Stimulated activated CD4-positive, alpha-beta T cell treated with anti-CD3 and anti-CD28 coated beads, Interleukin-2, amount 100 ng/mL, for 4 hours (primary cell): Measurements from ENCODE around the gene SPATA21.

Experiments used
- DNase-seq: peaks from one replicate; pipeline ENCODE4 v3.0.0-alpha.2; 2020; ENCODE audit warnings: low read depth

Gene SPATA21

DNA sequence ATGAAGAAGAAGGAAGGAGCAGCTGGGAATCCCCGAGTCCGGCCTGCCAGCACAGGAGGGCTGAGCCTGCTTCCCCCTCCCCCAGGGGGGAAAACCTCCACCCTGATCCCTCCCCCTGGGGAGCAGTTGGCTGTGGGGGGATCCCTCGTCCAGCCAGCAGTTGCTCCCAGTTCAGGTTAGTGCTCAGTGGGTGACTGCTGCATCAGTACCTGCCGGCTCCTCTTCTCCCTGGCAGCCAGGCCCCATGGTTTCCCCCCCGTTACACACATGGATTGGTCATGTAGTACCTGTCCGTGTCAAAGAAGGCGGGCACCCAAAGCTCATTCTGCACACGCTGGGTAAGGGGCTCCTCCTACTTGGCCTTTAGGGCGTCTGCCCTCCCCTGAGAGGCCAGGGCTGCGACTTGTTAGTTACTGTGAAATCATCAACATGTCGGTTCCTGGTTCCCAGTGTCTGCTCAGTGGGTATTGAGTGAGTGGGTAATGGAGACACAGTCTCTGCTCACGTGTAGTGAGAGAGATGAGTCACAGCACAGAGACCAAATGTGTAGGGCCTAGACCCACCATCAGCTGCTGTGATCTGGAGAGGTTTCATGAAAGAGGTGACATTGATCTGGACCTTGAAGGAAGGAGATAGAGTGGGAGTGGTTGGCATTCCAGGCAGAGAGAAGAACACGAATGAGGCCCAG lies 14.8 kb upstream of the SPATA21 start:
- no peak for DNase-seq

- no peak for DNase-seq
Observed at GRCh38 chr1:16450863-16451481, 13.7 kb upstream of the SPATA21 start.

DNA sequence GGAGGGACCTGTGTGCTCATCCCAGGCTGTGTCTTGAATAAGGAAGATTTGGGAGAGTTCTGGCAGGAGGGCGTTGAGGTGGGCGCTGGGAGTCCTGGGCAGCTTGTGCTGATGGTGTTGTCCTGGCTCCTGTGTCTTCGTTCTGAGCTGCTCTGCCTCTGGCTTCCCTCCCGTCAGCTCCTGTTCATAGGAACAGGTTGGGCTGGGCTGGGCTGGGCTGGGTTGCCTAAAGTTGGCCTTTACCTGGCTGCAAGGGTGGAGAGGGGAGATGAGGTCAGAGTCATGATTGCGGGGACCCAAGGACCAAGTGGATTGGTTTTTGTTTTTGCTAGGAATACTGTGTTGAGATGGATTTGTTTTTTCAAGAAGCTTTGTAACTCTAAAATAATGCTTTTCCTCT lies 12.4 kb upstream of the SPATA21 start:
- DNase-seq = no peak

- DNase-seq = no peak
Observed at GRCh38 chr1:16449065-16449464, 11.8 kb upstream of the SPATA21 start.

DNA sequence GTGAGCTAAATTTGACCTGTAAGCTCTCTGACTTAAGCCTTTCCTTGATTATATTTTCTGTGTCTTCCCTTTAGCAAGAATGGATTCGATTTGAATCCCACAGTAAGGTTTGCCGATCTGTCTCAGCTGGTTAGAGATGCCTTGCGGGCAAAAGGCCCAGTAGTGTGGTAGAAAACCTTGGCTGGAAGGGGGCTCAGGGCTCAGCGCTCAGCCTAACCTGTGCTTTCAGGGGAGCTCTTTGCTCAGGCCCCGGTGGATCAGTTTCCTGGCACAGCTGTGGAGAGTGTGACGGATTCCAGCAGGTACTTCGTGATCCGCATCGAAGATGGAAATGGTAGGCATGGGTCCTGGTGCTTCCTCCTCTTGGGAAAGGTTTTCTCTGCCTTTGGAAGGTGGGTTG lies 10.4 kb upstream of the SPATA21 start:
- no peak for DNase-seq

GRCh38 chr1:16446116-16446515 lies 8.9 kb upstream of the SPATA21 start:
- DNase-seq = no peak

- no peak for DNase-seq
Observed at GRCh38 chr1:16445052-16445451, 7.8 kb upstream of the SPATA21 start.

DNA sequence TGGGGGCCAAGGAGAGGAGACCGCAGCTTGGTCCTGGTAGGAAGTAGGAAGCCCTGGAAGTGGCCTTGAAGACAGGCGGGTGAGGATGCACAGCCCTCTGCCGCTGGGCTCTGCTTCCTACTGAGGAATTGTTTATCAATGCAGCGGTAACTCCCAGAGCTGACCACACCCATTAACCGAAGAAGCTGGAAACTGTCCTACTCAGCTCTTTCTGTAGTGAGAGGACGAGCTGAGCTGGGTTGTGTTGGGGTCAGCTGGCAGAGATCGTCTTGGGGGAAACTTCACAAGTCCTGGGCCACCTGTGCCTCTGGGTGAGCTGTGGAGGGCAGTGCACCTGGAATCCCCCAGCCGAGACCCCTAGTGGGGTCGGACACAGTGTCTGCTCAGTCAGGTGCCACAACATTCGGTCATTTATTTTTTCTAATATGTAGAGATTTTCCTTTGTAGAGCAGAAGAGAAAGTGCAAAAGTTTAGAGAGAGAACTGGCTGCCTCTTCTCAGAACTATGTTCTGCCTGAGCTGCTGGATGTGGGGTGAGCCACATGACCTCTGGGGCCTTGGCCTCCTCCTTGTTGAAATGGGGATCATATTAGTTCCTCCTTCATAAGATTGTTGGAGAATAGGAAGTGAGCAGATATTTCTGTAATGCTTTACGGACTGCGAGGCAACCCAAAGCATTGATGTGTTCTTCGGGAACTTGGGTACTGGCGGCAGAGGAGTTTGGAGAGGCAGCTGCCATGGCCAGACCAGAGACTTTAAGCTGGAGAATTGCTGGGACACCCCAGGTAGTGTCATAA lies 6.9 kb upstream of the SPATA21 start:
- DNase-seq = no peak

DNA sequence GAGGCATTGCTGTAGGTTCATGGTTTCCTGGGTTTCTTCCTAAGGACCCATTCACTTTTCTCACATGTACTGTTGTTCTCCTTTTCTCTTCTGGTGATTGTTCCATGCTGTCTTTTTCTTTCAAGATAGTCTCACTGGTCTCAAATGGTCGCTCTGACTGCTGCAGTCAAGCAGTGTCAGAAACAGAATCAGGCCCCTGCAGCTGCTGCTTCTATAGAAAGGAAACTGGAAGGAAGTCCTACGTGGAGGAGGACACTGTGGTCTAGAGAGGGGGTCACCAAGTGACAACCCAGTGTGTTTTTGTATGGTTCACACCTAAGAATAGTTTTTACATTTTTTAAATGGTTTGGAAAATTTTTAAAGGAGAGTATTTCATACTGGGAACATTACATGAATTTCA lies 5.7 kb upstream of the SPATA21 start:
- DNase-seq = no peak

- DNase-seq = no peak
Observed at GRCh38 chr1:16442265-16442664, 5.0 kb upstream of the SPATA21 start.

DNA sequence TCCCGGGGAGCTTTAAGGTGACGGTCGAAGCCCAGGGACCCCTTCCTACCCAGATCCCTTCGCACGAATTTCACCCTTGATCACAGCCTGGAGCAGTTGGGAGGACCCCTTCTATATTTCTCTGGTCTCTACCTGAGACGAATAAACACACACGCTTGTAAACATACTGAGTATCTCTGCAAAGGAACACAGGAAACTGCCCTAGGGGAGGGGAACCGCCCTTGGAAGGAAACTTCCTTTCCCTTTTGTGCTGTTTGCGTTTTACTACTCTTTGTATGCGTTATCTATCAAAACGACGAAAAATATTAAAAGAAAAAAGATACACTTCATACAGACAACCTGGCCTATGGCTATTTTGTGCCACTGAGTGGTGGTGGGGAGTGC lies 4.0 kb upstream of the SPATA21 start:
- DNase-seq = no peak

- DNase-seq = peak; percentile 88
Observed at GRCh38 chr1:16440470-16441281, 3.5 kb upstream of the SPATA21 start, which contains the start of gene NECAP2. TSS of gene NECAP2 (plus strand) at chr1:16440724. CDS start at chr1:16440762, 38 bp downstream.

- no peak for DNase-seq
Observed at GRCh38 chr1:16440131-16440469, 2.9 kb upstream of the SPATA21 start.

- DNase-seq = no peak
Observed at GRCh38 chr1:16438924-16439323, 1.7 kb upstream of the SPATA21 start.

DNA sequence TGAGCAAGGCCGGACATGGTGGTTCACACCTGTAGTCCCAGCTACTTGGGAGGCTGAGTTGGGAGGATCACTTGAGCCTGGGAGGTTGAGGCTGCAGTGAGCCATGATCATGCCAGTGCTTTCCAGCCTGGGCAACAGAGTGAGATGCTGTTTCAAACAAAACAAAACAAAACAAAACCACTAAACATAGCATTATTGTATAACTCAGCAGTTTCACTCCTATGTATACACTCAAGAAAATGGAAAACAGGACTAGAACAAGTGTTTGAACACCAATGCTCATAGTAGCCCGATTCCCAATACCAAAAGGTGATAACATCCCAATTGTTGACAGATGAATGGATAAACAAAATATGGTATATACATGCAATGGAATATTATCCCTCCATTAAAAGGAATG lies 1.3 kb upstream of the SPATA21 start:
- DNase-seq = no peak

DNA sequence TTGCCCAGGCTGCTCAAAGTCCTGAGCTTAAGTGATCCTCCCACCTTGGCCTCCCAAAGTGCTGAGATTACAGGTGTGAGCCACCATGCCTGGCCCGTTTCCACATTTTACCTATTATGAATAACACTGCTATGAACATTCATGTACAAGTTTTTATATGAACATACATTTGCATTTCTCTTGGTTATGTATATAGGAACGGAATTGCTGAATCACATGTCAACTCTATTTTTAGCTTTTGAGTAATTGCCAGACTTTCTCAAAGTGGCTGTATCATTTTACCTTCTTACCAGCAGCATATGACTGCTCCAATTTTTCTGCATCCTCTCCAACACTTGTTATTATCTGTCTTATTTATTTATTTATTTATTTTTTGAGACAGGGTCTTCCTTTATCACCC lies 2.7 kb downstream of the SPATA21 start:
- no peak for DNase-seq

GRCh38 chr1:16434007-16434406 lies 3.2 kb downstream of the SPATA21 start:
- no peak for DNase-seq

- DNase-seq = no peak
Observed at GRCh38 chr1:16433030-16433429, 4.2 kb downstream of the SPATA21 start.

DNA sequence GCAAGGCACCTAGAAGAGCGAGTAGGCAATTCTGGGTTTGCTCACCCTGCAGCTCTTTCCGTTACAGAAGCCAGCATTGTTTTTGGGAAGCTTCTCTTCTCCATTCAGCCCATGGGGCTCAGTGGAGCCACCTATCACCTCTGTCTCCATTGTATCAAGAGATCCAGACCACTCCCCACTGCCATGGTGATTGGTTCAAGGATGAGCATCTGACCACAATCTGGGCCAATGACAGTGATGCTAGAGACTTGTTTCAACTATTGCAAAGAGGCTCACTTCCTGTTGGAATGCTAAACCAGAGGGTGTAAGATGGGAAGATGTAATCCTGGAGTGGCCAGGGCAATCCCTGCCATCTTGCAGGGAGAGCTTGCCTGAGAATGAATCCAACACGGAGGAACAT lies 6.6 kb downstream of the SPATA21 start:
- DNase-seq = no peak

- DNase-seq = no peak
Observed at GRCh38 chr1:16425125-16426025, 11.8 kb downstream of the SPATA21 start.

DNA sequence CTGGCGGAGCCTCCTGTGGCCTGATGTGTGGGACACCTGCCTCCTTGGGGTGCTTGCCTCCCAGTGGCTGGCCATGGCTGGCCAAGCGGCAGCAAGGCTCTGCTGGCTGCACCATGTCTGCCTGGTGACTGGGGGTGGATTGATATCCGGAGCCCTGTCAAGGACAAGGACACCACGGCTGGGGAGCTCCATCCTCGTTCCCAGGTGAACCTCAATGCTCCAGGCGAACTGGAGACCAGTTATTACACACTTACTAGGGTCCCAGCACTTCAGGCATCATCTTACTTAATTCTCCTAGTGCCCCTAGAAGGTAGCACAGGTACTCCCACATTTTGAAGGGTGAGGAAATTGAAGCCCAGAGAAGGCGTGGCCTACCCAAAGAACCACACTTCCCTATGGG lies 15.2 kb downstream of the SPATA21 start:
- DNase-seq = no peak
